GM12872 (cell line): ENCODE data around the gene FGD2.

Experiments
- TF ChIP-seq, protein P1 (sequence below): IDR thresholded peaks from 3 replicates; pipeline ENCODE4 v1.5.1; 2011; ENCODE audit warnings: low read depth, mild to moderate bottlenecking, low read length, moderate library complexity; ENCODE audit not compliant: insufficient read depth

FGD2 gene

DNA sequence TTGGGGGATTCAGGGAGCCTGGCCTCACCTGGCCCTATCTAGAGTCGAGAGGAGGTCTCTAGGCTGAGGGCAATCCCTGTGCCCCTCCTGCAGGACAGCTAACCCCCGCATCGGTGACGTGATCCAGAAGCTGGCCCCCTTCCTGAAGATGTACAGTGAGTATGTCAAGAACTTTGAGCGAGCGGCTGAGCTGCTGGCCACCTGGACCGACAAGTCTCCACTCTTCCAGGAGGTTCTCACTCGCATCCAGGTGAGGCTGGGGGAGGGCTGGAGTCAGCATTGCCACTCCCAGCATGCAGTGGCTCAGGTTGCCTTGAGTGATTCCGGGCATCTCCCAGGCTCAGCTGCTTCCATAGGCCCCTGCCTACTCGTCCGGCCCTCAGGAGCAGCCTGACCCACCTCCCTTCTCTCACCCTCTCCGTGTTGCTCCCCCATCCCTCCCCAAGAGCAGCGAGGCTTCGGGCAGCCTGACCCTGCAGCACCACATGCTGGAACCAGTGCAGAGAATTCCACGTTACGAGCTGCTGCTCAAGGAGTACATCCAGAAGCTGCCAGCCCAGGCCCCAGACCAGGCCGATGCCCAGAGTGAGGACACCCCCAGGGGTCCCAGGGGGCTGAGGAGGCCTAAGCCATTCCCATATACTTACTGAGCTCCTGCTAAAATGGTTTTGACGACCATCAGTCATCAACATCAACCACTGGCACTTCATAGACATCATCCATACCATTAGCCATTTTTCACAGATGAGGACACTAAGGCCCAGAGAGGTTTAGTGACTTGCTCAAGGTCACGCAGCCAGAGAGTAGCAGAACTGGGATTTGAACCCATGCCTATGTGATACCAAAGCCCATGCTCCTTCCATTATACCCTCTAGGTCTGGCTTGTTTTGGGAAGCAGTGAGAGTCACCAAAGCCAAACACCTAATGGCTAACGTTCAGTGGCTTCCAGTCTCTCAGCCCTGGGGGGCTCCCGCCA is 8.3 kb downstream of the FGD2 start:
- TF ChIP-seq, protein P1, sequence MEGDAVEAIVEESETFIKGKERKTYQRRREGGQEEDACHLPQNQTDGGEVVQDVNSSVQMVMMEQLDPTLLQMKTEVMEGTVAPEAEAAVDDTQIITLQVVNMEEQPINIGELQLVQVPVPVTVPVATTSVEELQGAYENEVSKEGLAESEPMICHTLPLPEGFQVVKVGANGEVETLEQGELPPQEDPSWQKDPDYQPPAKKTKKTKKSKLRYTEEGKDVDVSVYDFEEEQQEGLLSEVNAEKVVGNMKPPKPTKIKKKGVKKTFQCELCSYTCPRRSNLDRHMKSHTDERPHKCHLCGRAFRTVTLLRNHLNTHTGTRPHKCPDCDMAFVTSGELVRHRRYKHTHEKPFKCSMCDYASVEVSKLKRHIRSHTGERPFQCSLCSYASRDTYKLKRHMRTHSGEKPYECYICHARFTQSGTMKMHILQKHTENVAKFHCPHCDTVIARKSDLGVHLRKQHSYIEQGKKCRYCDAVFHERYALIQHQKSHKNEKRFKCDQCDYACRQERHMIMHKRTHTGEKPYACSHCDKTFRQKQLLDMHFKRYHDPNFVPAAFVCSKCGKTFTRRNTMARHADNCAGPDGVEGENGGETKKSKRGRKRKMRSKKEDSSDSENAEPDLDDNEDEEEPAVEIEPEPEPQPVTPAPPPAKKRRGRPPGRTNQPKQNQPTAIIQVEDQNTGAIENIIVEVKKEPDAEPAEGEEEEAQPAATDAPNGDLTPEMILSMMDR = no peak

DNA sequence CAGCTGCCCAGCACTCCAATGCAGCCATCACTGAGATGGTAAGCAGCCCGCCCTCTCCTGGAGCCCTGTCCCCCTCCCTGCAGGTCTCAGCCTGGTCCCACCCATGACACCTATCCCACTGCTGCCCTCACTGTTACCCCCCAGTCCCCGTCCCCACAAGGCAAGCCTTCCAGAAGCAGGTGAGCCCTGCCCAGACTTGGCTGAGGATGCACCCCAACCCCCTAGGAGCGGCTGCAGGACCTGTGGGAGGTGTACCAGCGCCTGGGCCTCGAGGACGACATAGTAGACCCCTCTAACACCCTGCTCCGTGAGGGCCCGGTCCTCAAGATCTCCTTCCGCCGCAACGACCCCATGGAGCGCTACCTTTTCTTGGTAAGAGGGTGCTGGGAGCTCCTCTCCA is 9.2 kb downstream of the FGD2 start:
- TF ChIP-seq, protein P1 = no peak

DNA sequence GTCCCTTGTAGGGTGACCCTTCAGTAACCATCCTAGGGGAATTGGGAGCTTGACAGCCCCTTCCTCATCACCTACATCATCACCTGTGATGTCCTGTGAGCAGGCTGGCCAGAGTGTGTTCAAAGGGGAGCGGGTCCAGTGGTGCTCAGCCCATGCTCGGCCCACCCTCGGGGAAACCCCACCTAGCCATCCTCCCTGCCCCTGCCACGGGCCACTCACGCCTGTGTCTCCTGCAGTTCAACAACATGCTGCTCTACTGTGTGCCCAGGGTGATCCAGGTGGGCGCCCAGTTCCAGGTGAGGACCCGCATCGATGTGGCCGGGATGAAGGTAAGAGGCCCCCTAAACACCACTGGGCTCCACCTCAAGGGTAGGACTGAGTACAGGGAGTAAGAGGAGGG is 10.1 kb downstream of the FGD2 start:
- TF ChIP-seq, protein P1 = no peak

DNA sequence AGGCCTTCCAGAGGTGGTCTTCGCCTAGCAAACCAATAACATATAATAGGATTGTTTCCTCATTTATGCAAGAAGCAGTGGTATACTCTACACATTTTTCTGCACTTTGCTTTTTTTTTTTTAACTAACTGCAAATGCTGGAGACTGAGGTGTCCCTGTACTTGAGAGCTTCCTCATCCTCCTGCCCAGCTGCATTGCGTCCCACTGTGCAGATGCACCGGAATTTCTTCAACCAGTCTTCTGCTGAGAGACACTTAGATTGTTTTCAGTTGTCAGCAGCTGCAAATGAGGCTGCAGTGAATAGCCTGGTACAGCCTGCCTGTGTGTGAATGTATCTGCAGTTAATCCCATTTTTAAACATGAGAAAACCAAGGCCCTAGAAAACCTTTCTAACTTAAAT is 11.5 kb downstream of the FGD2 start:
- TF ChIP-seq, protein P1 = no peak

DNA sequence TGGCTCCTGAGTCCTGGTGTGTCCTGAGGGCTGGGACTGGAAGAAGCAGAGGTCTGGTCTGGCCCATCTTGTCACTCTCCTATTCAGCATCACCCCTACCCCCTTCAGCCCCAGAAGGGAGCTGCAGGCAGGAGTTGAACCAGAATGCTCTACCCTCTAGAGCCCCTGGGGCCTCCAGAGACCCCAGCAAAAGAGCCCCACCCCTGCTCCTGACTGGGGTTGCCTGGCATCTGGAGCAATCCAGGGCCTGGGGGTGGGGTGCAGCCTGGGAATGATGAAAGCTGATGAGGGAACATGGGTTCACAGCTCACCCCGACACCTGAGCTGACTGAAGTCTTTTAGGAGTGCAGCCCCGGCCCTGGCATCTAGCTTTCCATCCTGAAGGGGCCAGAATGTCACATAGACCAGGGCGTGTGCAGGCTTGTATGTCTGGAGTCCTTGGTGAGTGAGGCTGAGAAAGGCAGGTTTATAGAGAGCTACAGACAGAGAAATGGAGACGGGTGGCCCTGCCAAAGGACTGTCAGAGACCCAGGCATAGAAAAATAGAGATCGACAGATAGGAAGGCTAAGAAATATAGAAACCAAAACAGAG is 12.2 kb downstream of the FGD2 start:
- TF ChIP-seq, protein P1 = no peak

DNA sequence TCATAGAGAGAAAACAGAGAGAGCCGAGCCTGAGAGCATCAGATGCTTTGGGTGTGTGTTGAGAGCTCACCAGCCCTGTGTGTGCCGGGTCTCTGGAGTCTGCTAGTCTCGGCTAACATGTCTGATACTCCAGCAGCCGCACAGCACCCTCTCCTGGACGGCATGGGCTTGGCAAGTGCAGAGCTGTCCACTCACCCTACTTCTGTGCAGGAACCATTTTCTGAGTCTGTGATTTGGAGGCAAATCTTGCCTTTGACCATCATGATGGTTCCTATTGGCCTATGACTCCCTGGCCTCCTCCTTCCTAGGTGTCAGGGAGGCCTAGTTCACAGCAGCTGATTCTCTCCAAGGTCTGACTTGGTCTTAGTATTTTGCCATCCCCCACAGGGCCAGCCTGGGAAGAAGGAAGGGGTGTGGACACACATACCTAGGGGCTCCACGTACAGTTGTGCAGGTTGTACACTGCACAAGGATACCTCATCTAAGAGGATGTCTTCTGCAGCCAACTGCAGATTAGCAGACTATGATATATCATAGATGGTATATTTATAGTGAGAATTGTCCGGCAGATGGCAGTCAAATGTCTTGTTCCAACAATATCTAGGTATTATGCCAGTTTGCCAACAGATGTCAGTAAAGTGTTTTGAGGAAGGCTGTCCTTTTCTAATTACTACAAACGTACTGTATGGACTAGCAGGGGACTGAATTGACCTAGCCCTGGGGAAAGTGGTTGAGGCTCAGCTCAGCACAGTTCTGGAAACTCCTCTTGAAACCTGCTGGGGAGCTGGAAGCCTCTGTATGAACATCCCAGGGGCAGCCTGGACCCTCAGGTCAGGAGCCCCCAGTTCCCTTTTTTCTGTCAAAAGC is 13.0 kb downstream of the FGD2 start:
- TF ChIP-seq, protein P1 = peak; percentile 98

DNA sequence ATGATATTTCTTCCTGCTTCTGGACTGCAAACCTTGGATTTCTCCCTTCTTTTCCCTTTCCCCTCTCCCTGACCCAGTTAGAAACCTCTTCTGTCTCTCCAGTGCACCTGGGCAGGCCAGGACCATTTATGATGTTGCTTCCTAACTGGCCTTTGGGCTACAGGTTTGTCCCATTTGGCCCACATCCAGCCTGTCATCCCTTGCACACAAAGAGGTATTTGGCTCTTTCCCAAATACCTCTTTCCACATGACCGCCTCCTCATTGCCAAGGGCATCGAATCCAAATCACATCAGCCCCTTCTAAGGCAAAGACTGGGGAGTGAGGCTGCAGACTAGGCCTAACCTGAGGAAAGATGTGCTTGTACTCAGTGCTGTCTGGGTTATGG is 13.6 kb downstream of the FGD2 start:
- TF ChIP-seq, protein P1 = no peak
